HG03097 (cell line): ENCODE results near the gene ABHD15.

Source experiments
- ATAC-seq: cut with Tn5 transposase; IDR thresholded peaks from one replicate; pipeline ENCODE4 v1.9.1; 2021; ENCODE audit not compliant: unreplicated experiment, low FRiP score

Gene ABHD15

DNA sequence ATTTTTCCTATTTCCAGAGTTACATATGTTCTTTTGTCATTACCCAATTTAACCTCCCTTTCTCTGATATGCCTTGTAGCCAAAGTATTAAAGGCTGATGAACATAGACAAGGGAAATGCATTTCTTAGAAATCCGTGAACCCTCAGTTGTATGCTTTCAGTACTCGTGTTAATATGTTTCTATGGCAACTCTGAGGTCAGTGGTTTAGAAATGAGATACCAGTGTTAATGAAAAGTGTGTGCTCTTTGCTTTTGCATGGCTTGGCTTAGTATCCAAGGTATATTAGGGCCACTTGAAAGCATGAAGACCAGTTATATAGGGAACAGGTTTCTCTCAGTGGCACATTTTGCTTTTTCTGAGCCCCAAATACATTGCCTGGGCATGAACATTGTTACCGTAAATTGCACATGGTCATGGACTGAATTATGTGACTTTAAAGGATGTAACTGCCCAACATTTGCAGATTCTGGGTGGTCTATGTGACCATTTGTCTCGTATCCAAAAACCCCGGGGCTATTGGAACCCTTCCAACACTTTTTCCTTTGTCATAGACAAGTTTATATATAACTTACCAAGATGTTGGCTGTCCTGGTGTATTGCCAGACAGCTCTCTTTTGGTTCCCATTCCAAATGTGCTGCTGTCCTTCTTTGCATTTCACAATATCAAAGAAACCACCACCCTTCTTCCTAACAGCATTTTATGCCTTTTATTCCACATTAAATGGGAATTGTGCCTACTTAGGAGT is 17.5 kb downstream of the ABHD15 start:
- ATAC-seq: peak; percentile 69

DNA sequence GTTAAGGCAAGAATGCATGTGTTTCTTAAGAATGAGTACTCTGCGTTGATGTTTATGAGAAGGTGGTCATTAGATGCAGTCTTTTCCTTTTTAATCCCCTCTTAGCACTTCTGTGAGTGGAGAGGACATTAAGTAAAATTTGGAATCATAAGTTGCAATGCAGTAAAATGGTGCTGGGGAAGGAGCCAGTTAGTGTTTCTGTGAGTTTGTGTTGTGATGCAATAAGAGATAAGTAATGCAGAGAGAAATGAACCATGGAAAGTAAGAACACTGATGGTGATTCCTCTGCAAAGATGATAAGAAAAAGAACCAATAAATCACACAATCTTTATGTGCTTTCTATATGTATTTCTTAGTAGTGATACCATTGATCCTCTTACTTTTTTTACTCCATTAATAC is 20.0 kb downstream of the ABHD15 start:
- ATAC-seq: no peak

DNA sequence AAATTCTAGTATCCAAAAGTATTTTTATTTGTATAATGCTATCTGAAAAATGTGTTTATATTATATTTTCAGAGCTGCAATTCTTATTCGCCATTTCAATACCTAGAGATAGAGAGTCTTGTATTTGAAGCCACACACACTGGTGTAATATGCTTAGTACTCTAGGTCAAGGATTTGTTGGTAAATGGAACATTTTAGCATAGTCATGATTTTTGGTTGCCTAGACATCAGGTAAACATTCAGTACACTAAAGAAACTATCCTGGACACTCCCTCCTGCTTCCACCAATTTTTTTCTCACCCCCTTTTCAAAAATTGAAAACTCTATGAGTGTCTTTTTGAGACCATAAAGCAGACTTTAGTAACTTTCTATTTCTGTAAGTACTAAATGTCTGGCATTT is 20.8 kb downstream of the ABHD15 start:
- no peak for ATAC-seq

DNA sequence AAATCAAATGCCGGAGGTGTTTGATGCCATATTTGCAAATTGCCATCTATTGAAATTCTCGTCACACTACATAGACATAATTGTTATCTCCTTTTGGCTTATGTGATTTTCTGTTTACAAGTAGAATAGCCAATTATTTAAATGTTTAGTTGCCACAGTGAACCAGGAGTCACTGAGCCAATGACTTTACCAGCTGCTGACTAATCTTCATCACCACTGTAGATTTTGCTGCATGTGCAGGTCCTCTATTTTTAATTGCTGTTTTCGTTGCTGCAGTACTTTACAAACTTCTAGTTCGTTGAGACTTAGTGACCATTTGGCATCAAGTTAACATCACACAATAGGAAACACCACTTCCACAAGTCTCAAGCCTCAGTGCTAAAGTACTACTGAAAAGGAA is 22.8 kb downstream of the ABHD15 start:
- ATAC-seq: no peak

DNA sequence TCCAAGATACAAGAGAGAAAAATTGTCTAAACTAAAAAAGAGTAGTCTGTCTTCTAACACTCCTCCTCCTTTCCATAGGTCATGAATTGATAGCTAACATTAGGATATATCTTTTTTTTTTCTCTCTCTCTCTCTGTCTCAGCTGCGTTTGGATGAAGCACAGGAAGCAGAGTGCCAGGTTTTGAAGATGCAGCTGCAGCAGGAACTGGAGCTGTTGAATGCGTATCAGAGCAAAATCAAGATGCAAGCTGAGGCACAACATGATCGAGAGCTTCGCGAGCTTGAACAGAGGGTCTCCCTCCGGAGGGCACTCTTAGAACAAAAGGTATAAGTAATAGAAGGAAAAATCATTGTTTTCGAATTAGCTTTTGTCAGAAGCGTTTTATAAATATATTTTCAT is 32.9 kb downstream of the ABHD15 start:
- no peak for ATAC-seq

DNA sequence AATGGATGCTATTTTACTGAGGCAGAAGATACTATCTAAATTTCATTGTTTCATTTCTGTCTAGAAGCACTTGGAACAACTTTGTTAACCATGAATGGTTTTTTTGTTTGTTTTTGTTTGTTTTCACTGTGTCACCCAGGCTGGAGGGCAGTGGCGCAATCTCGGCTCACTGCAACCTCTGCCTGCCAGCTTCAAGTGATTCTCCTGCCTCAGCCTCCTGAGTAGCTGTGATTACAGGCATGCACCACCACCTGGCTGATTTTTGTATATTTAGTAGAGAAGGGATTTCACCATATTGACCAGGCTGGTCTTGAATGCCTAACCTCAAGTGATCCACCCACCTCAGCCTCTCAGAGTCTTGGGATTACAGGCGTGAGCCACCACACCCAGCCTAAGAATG is 40.5 kb downstream of the ABHD15 start:
- ATAC-seq: no peak

DNA sequence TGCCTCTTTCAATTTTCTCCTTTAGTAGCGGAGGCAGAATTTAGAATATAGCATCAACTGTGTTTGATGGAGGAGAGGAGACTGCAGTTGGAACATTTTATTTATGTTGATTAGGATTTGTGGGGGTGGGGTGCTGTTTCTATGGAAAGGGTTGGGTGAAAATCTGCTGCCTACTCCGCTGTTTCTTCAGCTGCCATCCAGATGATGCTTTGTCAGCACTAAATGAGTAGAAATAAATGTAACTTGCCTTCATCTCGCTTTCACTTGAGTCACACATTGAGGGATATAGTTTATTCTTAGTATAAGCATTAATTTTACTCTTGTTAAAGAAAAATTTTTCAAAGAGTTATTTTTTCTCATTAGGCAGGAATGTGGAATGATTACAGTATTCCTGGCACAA is 42.1 kb downstream of the ABHD15 start:
- ATAC-seq: no peak

DNA sequence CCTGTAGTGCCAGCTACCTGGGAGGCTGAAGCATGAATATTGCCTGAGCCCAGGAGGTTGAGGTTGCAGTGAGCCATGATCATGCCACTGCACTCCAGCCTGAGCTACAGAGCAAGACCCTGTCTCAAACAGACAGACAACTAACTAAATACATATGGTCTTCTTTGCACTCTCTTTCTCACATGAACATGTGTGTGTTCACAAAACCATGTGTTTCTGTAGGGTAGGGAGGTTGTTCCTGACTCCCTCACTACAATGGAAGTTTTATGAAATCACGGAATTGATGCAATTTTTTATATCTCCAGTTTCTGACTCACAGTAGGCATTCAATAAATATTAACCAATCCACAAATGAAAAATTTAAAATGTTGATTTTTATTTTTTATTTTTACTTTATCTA is 48.5 kb downstream of the ABHD15 start:
- ATAC-seq: no peak

DNA sequence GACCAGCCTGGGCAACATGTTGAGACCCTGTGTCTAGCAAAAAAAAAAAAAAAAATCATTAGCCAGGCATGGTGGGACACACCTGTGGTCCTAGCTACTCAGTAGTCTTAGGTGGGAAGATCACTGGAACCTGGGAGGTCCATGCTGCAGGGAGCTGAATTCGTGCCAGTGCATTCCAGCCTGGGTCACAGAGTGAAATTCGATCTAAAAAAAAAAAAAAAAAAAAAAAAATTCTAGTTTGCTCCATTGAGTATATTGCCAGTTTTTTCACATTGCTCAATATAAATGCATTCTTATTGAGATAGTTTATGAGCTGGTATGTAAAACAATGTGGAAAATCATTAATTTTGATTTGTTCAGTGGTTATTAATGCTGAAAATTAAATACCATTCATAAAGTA is 52.0 kb downstream of the ABHD15 start:
- ATAC-seq: no peak

DNA sequence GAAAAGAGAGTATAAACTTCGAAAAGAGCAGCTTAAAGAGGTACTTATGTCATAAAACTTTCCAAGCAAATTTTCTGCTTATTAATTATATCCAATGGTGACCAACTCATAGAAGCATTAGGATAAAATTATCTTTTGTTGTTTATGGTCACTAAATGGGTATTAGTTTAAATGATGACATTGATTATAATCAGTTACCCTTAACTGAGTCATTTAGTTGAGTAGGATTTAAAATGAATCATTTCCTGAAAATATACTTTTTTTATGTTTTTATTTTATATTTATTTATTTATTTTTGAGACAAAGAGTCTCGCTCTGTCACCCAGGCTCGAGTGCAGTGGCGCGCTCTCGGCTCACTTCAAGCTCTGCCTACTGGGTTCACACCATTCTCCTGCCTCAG is 55.9 kb downstream of the ABHD15 start:
- ATAC-seq: no peak
